ENCODE data around the gene SUOX. TPM values are rescaled to one million over a fixed set of nuclear protein-coding genes. Genes with fewer than 3 reads are reported as not detected.

SUOX gene
- polyA plus RNA-seq, 1 donor from 2014 or later, result 13.1 TPM

- Histone ChIP-seq H3K9me3 (ENCODE audit: low read length) (no peaks in the 10 kb centered on the region), H3K27me3 (ENCODE audit: insufficient read depth, low read depth, low read length) (no peaks in the 10 kb centered on the region), H3K9me2 (ENCODE audit: insufficient read depth, low read length) (no peaks in the 10 kb centered on the region), H3F3A (ENCODE audit: insufficient read depth, low read length, poor library complexity, severe bottlenecking) (no peaks in the 10 kb centered on the region), H3K27ac (ENCODE audit: low read length) (no peak overlapping the region), H3K36me3 (ENCODE audit: insufficient read depth, low read length) (peaks cover 9% of the 10 kb centered on the region), H3K4me2 (ENCODE audit: low read length) (no peak overlapping the region), H3K9ac (ENCODE audit: low read length) (no peak overlapping the region), H2AFZ (ENCODE audit: low read depth, low read length) (no peak overlapping the region), H4K20me1 (ENCODE audit: insufficient read depth) (no peaks in the 10 kb centered on the region), H3K4me3 (ENCODE audit: low read length) (no peak overlapping the region), H3K79me2 (replicated peaks; ENCODE audit: insufficient read depth, low read length) (peaks cover 4% of the 10 kb centered on the region)
- TF ChIP-seq CTCF (IDR thresholded peaks at IDR 0.05; ENCODE audit: poor library complexity, severe bottlenecking), result no peak
- TF ChIP-seq, protein P1, sequence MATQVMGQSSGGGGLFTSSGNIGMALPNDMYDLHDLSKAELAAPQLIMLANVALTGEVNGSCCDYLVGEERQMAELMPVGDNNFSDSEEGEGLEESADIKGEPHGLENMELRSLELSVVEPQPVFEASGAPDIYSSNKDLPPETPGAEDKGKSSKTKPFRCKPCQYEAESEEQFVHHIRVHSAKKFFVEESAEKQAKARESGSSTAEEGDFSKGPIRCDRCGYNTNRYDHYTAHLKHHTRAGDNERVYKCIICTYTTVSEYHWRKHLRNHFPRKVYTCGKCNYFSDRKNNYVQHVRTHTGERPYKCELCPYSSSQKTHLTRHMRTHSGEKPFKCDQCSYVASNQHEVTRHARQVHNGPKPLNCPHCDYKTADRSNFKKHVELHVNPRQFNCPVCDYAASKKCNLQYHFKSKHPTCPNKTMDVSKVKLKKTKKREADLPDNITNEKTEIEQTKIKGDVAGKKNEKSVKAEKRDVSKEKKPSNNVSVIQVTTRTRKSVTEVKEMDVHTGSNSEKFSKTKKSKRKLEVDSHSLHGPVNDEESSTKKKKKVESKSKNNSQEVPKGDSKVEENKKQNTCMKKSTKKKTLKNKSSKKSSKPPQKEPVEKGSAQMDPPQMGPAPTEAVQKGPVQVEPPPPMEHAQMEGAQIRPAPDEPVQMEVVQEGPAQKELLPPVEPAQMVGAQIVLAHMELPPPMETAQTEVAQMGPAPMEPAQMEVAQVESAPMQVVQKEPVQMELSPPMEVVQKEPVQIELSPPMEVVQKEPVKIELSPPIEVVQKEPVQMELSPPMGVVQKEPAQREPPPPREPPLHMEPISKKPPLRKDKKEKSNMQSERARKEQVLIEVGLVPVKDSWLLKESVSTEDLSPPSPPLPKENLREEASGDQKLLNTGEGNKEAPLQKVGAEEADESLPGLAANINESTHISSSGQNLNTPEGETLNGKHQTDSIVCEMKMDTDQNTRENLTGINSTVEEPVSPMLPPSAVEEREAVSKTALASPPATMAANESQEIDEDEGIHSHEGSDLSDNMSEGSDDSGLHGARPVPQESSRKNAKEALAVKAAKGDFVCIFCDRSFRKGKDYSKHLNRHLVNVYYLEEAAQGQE (IDR thresholded peaks at IDR 0.05; ENCODE audit: borderline replicate concordance), result no peak
- no peak for TF ChIP-seq POLR2AphosphoS5 (IDR thresholded peaks at IDR 0.05)
- no peak for TF ChIP-seq TAF1 (IDR thresholded peaks at IDR 0.05; ENCODE audit: low read depth)
- no peak for TF ChIP-seq SMC3 (conservative IDR thresholded peaks at IDR 0.05; ENCODE audit: poor library complexity)
- no peak for TF ChIP-seq MXI1 (conservative IDR thresholded peaks at IDR 0.05; ENCODE audit: poor library complexity, severe bottlenecking)
- TF ChIP-seq RAD21 (conservative IDR thresholded peaks at IDR 0.05), result no peak
- no peak for TF ChIP-seq EP300 (conservative IDR thresholded peaks at IDR 0.05; ENCODE audit: poor library complexity, severe bottlenecking)
- no peak for TF ChIP-seq EZH2 (IDR thresholded peaks at IDR 0.05; ENCODE audit: borderline replicate concordance, insufficient read depth, low read length, poor library complexity, severe bottlenecking)
Observed at GRCh38 chr12:55993230-55993853, 3.7 kb upstream of the SUOX start.

GRCh38 chr12:55995366-55995765 lies 1.7 kb upstream of the SUOX start:
- TF ChIP-seq TAF1 (IDR thresholded peaks at IDR 0.05; ENCODE audit: low read depth) (no peak), POLR2AphosphoS5 (IDR thresholded peaks at IDR 0.05) (no peak), RAD21 (conservative IDR thresholded peaks at IDR 0.05) (no peak), SMC3 (conservative IDR thresholded peaks at IDR 0.05; ENCODE audit: poor library complexity) (no peak), EP300 (conservative IDR thresholded peaks at IDR 0.05; ENCODE audit: poor library complexity, severe bottlenecking) (no peak)
- TF ChIP-seq, protein P1 (IDR thresholded peaks at IDR 0.05; ENCODE audit: borderline replicate concordance), result no peak
- Histone ChIP-seq H3K9me3 (ENCODE audit: low read length) (no peaks in the 10 kb centered on the region), H3K79me2 (replicated peaks; ENCODE audit: insufficient read depth, low read length) (peaks cover 4% of the 10 kb centered on the region), H3K27me3 (ENCODE audit: insufficient read depth, low read depth, low read length) (no peaks in the 10 kb centered on the region), H3K9ac (ENCODE audit: low read length) (no peak overlapping the region), H4K20me1 (ENCODE audit: insufficient read depth) (no peaks in the 10 kb centered on the region), H3K9me2 (ENCODE audit: insufficient read depth, low read length) (no peaks in the 10 kb centered on the region), H3K36me3 (ENCODE audit: insufficient read depth, low read length) (peaks cover 9% of the 10 kb centered on the region), H3F3A (ENCODE audit: insufficient read depth, low read length, poor library complexity, severe bottlenecking) (no peaks in the 10 kb centered on the region), H3K27ac (ENCODE audit: low read length) (no peak overlapping the region), H2AFZ (ENCODE audit: low read depth, low read length) (no peak overlapping the region), H3K4me2 (ENCODE audit: low read length) (no peak overlapping the region), H3K4me3 (ENCODE audit: low read length) (no peak overlapping the region)
